ENCODE measurements around the gene HTRA2. TPM values are rescaled to one million over a fixed set of nuclear protein-coding genes. Genes with fewer than 3 reads are reported as not detected.

The HTRA2 gene
- total and polyA plus RNA-seq, 9 of the 15 experiments (the other 6 are each of a cell fraction or from before 2014, with no cell fraction given), result 54.2 to 71.2 (median 65.8) TPM

DNA sequence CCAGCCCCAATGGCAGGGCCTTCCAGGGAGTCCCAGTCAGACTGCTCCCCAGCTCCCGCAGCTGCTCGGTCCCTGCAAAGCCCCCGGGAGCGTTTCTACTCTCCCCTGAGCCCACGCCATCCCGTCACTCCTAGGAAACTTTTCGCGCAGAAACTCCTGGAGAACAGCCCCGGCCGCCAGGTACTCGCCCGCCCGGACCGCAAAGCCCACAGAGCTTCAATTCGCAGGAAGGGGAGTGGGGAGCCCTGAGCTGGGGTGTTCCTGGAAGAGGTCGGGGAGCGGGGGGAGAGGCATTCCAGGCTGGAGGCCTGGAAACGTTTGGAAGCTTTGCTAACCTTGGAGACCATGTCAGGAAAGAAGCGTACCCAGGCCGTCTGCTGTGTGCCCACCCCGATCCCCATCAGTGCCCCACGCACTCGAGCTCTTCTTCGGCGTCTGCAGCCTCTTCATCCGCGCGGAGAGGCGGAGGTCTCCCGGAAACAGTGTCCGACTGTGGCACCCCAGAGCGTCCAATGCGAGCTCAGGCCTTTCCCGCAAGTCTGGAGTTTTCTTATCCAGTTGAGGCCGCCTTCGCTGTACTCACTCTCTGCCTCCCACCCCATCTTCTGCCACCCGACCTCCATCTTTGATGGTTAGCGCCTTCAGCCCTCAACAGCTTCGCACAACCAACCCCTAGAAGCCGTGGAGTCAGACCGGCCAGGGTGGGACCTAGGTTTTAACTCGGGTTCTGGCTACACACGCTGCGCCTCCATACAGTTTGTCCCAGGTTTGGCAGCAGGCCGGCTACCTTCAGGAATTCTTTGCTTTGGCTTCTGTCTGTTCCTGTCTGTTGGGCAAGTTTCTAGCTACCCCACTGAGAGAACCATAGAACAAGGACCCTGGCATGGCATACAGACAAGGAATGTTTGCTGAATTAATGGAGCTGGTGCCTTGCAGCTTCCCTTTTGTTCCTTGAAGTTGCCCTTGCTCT, 25.9 kb upstream of the HTRA2 start (continued):
- TF ChIP-seq, protein P1, sequence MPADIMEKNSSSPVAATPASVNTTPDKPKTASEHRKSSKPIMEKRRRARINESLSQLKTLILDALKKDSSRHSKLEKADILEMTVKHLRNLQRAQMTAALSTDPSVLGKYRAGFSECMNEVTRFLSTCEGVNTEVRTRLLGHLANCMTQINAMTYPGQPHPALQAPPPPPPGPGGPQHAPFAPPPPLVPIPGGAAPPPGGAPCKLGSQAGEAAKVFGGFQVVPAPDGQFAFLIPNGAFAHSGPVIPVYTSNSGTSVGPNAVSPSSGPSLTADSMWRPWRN (IDR thresholded peaks at IDR 0.05; ENCODE audit: low read depth), result 0 out of 2 replicates have a peak, but pooled peaks have one; percentile 2
- TF ChIP-seq ZNF174 (CRISPR knock-in tag; IDR thresholded peaks at IDR 0.05), result no peak
- TF ChIP-seq, protein P2, sequence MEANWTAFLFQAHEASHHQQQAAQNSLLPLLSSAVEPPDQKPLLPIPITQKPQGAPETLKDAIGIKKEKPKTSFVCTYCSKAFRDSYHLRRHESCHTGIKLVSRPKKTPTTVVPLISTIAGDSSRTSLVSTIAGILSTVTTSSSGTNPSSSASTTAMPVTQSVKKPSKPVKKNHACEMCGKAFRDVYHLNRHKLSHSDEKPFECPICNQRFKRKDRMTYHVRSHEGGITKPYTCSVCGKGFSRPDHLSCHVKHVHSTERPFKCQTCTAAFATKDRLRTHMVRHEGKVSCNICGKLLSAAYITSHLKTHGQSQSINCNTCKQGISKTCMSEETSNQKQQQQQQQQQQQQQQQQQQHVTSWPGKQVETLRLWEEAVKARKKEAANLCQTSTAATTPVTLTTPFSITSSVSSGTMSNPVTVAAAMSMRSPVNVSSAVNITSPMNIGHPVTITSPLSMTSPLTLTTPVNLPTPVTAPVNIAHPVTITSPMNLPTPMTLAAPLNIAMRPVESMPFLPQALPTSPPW (CRISPR knock-in tag; IDR thresholded peaks at IDR 0.05), result peak; percentile 24; the same call in 1 of the 2 replicates
- TF ChIP-seq ZNF717 (CRISPR knock-in tag; IDR thresholded peaks at IDR 0.05), result no peak
- no peak for TF ChIP-seq ZZZ3 (IDR thresholded peaks at IDR 0.05)
- 0 out of 2 replicates have a peak, but pooled peaks have one; percentile 5 for TF ChIP-seq KLF6 (CRISPR knock-in tag; IDR thresholded peaks at IDR 0.05; ENCODE audit: borderline replicate concordance)
- TF ChIP-seq ETS2 (tag; IDR thresholded peaks at IDR 0.05; ENCODE audit: borderline replicate concordance, poor library complexity, severe bottlenecking), result no peak
- no peak for TF ChIP-seq PHF8 (IDR thresholded peaks at IDR 0.05; ENCODE audit: borderline replicate concordance, low read length)
- TF ChIP-seq, protein P3, sequence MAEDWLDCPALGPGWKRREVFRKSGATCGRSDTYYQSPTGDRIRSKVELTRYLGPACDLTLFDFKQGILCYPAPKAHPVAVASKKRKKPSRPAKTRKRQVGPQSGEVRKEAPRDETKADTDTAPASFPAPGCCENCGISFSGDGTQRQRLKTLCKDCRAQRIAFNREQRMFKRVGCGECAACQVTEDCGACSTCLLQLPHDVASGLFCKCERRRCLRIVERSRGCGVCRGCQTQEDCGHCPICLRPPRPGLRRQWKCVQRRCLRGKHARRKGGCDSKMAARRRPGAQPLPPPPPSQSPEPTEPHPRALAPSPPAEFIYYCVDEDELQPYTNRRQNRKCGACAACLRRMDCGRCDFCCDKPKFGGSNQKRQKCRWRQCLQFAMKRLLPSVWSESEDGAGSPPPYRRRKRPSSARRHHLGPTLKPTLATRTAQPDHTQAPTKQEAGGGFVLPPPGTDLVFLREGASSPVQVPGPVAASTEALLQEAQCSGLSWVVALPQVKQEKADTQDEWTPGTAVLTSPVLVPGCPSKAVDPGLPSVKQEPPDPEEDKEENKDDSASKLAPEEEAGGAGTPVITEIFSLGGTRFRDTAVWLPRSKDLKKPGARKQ (CRISPR knock-in tag; IDR thresholded peaks at IDR 0.05), result no peak
- TF ChIP-seq, protein P4, sequence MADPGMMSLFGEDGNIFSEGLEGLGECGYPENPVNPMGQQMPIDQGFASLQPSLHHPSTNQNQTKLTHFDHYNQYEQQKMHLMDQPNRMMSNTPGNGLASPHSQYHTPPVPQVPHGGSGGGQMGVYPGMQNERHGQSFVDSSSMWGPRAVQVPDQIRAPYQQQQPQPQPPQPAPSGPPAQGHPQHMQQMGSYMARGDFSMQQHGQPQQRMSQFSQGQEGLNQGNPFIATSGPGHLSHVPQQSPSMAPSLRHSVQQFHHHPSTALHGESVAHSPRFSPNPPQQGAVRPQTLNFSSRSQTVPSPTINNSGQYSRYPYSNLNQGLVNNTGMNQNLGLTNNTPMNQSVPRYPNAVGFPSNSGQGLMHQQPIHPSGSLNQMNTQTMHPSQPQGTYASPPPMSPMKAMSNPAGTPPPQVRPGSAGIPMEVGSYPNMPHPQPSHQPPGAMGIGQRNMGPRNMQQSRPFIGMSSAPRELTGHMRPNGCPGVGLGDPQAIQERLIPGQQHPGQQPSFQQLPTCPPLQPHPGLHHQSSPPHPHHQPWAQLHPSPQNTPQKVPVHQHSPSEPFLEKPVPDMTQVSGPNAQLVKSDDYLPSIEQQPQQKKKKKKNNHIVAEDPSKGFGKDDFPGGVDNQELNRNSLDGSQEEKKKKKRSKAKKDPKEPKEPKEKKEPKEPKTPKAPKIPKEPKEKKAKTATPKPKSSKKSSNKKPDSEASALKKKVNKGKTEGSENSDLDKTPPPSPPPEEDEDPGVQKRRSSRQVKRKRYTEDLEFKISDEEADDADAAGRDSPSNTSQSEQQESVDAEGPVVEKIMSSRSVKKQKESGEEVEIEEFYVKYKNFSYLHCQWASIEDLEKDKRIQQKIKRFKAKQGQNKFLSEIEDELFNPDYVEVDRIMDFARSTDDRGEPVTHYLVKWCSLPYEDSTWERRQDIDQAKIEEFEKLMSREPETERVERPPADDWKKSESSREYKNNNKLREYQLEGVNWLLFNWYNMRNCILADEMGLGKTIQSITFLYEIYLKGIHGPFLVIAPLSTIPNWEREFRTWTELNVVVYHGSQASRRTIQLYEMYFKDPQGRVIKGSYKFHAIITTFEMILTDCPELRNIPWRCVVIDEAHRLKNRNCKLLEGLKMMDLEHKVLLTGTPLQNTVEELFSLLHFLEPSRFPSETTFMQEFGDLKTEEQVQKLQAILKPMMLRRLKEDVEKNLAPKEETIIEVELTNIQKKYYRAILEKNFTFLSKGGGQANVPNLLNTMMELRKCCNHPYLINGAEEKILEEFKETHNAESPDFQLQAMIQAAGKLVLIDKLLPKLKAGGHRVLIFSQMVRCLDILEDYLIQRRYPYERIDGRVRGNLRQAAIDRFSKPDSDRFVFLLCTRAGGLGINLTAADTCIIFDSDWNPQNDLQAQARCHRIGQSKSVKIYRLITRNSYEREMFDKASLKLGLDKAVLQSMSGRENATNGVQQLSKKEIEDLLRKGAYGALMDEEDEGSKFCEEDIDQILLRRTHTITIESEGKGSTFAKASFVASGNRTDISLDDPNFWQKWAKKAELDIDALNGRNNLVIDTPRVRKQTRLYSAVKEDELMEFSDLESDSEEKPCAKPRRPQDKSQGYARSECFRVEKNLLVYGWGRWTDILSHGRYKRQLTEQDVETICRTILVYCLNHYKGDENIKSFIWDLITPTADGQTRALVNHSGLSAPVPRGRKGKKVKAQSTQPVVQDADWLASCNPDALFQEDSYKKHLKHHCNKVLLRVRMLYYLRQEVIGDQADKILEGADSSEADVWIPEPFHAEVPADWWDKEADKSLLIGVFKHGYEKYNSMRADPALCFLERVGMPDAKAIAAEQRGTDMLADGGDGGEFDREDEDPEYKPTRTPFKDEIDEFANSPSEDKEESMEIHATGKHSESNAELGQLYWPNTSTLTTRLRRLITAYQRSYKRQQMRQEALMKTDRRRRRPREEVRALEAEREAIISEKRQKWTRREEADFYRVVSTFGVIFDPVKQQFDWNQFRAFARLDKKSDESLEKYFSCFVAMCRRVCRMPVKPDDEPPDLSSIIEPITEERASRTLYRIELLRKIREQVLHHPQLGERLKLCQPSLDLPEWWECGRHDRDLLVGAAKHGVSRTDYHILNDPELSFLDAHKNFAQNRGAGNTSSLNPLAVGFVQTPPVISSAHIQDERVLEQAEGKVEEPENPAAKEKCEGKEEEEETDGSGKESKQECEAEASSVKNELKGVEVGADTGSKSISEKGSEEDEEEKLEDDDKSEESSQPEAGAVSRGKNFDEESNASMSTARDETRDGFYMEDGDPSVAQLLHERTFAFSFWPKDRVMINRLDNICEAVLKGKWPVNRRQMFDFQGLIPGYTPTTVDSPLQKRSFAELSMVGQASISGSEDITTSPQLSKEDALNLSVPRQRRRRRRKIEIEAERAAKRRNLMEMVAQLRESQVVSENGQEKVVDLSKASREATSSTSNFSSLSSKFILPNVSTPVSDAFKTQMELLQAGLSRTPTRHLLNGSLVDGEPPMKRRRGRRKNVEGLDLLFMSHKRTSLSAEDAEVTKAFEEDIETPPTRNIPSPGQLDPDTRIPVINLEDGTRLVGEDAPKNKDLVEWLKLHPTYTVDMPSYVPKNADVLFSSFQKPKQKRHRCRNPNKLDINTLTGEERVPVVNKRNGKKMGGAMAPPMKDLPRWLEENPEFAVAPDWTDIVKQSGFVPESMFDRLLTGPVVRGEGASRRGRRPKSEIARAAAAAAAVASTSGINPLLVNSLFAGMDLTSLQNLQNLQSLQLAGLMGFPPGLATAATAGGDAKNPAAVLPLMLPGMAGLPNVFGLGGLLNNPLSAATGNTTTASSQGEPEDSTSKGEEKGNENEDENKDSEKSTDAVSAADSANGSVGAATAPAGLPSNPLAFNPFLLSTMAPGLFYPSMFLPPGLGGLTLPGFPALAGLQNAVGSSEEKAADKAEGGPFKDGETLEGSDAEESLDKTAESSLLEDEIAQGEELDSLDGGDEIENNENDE (IDR thresholded peaks at IDR 0.05; ENCODE audit: low read depth, low read length), result no peak

All from K562 (cell line).